DMS53 treated with DMSO at 0.1 percent for 48 hours (cell line): ENCODE data around the gene GTF2A1L.
"Not testable (repeated sequence)": the region's sequence is repeated elsewhere in the genome, so short reads cannot be mapped to it uniquely, and the experiment has no call there.

Experiments
- DNase-seq: peaks from one replicate; lab custom pipeline; 2025; ENCODE audit not compliant: unreplicated experiment; lab: John Stamatoyannopoulos, UW

Gene GTF2A1L

GRCh38 chr2:48617618-48618017 lies at the start of gene GTF2A1L:
Gene GTF2A1L, plus strand, starts transcription at chr2:48617856. Its CDS starts 19 bp downstream, at chr2:48617875.
- DNase-seq = no peak

GRCh38 chr2:48568547-48568946 lies 49.1 kb upstream of the GTF2A1L start:
- DNase-seq = no peak

DNA sequence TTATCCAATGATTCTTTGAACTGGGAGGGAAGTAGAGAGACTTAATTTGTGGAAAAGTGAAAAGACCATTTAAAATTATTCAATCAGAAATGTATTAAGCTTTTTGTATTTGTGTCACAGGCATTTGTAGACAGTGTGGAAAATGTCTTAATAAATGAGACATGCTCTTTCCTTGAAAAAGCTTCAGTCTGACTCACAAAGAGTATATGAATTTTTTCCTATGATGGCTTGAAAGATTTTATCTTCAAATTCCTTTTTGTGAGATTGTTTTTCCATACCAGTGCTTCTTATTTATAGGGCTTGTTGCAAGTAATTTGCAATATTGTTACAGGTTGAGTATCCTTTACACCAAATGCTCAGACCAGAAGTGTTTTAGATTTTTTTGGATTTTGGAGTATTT lies 48.2 kb upstream of the GTF2A1L start:
- DNase-seq = no peak

- DNase-seq = no peak
Measured at GRCh38 chr2:48572816-48573215, 44.8 kb upstream of the GTF2A1L start.

DNA sequence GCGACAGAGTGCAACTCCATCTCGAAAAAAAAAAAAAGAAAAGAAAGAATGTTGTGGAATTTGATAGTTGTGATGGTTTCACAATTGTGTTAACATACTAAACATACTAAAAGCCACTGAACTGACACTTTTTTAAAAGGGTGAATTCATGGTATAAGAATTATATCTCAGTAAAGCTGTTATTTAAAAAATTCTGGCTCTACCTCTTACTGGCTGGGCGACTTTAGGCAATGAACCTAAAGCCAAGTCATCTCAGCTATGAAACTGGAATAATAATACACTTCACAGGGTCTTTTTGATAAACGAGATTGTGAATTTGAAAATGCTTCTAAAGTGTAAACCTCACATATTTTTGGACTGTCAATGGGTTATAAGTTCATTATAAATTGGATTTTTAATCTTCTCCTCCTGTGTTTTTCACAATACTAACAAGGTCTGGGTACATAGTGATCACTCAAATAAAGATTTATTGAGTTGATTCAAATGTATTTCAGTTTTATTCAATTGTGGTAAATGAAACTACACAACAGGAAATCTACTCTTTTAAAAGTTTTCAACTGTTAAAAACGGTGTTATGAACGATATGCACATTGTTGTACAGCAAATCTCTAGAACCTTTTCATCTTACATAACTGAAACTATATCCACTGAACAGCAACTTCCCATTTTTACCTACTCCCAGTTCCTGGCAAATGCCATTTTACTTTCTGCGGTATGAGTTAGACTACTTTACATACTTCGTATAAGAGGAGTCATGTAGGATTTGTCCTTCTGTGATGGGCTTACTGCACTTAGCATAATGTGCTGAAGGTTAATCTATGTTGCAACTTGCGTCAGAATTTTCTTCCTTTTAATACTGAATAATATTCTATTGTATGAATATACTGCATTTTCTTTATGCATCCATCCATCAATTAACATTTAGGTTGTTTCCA lies 43.0 kb upstream of the GTF2A1L start:
- no peak for DNase-seq

GRCh38 chr2:48578313-48578712 lies 39.3 kb upstream of the GTF2A1L start:
- DNase-seq = no peak

DNA sequence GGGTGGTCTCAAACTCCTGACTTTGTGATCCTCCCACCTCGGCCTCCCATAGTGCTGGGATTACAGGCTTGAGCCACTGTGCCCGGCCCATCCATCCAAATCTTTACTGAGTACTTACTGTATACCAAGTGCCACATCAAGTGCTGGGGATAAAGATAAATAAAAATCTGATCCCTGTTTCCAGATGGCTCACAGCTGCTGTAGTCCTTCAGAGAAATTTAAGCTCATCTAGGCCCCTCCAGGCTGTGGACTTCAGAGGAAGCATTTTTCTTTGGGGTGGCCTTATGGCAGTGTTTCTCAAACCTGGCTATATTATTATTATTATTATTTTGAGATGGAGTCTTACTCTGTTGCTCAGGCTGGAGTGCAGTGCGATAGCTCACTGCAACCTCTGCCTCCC lies 33.7 kb upstream of the GTF2A1L start:
- DNase-seq = no peak

DNA sequence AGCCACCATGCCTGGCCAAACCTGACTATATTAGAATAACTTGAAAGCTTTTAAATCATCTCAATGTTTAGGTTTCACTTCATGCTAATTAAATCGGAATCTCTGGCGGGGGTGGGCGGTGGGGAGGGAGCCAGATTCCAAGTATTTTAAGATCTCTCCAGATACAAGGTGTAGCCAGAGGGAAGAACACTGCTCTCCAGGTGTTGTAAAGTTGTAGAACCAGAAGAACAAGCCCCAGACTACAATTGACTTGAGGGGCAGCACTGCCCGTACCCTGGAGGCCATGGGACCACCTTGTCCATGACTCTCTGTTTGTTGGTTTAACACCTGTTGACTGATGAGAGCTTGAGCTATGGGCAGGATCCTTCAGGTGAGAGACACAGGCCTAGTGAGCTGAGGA lies 33.1 kb upstream of the GTF2A1L start:
- no peak for DNase-seq

DNA sequence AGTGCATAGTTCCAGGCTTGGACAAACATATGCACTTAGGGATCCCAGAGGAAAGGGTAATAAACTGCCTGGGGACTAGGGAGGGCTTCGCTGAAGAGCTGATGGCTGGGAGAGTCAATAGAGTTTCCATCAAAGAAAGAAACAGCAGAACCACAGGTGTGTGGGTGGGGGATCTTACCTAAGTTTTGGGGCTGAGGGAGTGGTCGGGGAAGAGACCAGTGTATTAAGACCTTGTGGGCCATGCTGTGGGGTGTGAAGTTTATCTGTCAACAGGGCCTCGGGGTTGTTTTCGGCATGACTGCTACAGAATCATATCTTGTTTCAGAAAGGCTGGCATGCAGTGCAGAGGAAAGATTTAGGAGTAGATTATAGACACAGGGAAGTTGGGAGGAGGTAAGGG lies 31.2 kb upstream of the GTF2A1L start:
- DNase-seq = no peak

DNA sequence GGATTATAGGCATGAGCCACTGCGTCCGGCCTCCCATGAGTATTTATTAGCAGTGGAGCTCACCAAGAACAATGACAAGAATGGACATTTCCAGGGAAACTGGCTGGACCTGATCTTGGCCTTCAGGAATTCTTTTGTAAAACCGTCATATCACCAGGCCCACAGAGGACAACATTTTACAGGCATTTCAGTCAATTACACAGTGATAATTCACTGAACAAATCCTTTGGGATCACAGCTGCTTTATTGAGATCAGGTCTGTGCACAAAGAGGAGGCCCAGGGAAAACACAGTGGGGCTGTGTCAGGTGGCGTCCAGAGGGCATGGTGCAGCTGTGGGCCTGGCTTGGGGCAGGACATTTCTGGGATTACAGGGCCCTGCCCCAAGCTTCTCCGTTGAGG lies 30.1 kb upstream of the GTF2A1L start:
- DNase-seq = no peak

DNA sequence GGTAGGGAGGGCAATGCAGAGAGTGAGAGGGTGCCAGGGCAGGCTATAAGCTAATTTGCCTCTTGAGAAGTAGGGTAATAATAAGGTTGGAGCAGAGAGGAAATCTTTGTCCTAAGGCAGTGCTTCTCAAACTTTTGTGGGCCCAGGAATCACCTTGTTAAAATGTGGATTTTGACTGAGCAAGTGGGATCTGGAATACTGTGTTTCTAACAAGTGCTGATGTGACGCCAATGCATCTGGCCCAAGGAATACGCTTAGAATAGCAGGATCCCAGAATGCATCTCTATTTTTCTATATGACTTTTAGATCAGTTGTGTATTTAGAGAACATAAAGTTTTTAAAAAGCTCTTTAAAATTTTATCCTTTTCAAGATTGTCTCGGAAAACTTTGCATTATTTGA lies 29.7 kb upstream of the GTF2A1L start:
- DNase-seq = no peak

- no peak for DNase-seq
Measured at GRCh38 chr2:48588745-48589144, 28.9 kb upstream of the GTF2A1L start.

GRCh38 chr2:48589170-48589767 lies 28.4 kb upstream of the GTF2A1L start:
- peak; percentile 15 for DNase-seq

GRCh38 chr2:48590017-48590416 lies 27.6 kb upstream of the GTF2A1L start:
- no peak for DNase-seq

DNA sequence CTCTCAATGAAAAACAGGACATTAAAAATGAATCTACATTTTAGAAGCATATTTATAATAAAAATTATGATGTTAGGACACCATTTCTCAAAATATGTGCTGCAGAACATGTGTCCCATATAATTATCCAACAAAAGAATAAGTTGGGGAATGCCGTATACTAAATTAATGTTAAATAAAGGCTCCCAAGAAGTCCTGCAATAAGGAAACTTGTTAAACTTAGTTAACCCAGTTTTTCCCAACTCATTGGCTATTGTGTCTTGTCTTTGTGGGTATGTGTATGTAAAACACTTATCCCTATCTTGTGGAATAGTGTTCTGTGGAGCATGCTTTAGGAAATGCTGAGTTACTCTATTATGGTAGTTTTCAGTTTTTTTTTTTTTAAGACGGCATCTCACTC lies 25.6 kb upstream of the GTF2A1L start:
- no peak for DNase-seq

- not testable (repeated sequence) for DNase-seq
Measured at GRCh38 chr2:48596751-48597150, 20.9 kb upstream of the GTF2A1L start.

GRCh38 chr2:48597492-48597891 lies 20.2 kb upstream of the GTF2A1L start:
- no peak for DNase-seq

DNA sequence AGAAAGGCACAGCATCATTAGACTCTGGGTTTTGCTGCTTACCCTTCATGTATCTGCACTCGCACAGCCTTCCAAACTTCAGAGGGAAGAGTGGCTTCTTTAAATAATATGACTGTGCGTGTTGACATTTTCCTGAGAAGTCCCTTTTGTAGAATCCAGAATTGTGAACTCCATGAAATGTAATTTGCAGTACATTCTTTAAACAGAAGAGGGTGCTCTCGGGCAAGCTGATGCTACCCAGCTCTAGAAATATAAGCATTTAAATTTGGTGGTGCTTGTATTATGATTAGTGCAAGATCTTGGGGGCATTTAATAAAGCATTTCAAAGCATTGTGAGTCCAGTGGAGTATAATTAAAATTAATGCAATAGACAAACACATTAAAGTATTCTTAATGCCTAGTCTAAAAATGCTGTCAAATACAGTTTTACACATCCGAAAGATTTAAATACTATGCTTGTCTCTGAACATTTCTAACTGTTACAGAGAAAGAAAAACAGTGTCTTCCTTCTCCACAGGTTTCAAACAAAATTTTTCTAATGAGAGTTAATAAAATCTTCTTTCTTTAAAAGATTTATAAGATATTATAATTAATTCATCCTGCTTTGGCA lies 17.3 kb upstream of the GTF2A1L start:
- DNase-seq = peak; percentile 44

DNA sequence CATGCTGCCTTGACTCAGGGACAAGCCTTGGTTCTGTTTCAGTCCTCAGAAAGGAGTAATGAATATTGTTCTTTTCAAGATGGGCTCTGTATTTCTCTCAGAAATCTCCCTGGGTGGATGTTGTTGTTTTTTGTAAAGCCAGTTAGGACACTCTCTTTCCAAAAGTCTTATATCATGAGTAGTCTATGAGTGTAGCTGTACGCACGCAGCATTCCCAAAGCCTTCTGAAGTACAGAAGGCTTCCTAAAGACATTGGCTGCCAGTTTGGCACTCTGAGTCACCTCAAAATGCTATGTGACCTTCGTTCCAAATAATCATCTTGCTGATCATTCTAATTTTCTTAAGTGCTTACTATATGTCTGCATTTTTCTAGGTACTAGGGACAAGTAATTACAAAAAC lies 16.7 kb upstream of the GTF2A1L start:
- DNase-seq = no peak

DNA sequence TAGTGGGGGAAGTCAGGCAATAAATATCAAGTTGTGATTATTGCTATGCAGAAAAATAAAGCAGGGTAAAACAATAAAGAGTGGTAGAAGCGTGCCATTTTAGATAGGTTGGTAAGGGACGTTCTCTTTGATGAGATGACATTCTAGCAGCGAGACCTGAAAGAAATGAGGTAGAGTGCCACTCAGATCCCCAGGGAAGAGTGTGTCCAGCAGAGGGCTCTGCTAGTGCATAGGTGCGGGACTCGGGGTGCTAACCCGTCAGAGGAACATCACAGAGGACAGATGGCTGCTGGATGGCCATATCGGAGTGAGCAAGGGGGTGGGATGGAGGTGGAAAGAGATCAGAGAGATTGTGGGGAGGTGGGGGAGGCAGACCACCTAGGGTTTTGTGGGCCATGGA lies 16.3 kb upstream of the GTF2A1L start:
- peak; percentile 17 for DNase-seq

DNA sequence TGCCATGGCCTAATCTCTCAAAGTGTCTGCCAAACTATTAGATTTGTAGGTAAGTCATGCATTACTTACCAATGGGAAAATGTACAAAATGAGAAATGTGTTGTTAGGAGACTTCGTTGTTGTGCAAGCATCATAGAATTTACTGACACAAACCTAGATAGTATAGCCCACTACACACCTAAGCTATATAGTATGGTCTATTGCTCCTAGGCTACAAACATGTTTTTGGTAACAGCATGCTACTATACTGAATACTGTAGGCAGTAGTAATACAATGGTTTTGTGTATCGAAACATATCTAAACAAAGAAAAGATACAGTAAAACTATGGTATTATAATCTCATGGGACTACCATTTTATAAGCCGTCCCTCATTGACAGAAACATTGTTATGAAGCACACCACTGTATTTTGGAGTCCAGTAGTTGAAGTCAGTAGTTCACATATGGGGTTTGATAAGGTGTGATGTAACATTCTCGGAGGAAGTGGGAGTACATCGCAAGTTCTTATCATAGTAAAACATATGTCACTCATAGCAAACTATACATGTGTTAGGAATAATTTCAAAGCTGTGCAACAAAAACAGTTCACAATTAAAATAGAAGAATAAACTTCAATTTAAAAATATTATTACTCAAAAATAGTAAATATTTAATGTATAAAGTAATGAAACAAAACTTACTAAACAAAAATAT lies 12.0 kb upstream of the GTF2A1L start:
- DNase-seq = no peak
